HG03039 (cell line): ENCODE measurements around the gene MYF5.
"Not testable (repeated sequence)": the region's sequence is repeated elsewhere in the genome, so short reads cannot be mapped to it uniquely, and the experiment has no call there.

Source experiments
- ATAC-seq: cut with Tn5 transposase; IDR thresholded peaks from one replicate; pipeline ENCODE4 v1.9.1; 2021; ENCODE audit warnings: mild to moderate bottlenecking, moderate library complexity; ENCODE audit not compliant: unreplicated experiment

MYF5 gene

GRCh38 chr12:80716696-80717469, at the start of gene MYF5:
Gene MYF5, plus strand, starts transcription at chr12:80716912. Its CDS starts 152 bp downstream, at chr12:80717064.
- no peak for ATAC-seq

- ATAC-seq: no peak
Measured at GRCh38 chr12:80670214-80670613, 46.5 kb upstream of the MYF5 start.

GRCh38 chr12:80676042-80676636, 40.6 kb upstream of the MYF5 start:
- not testable (repeated sequence) for ATAC-seq

GRCh38 chr12:80676856-80677255, 39.9 kb upstream of the MYF5 start:
- ATAC-seq: no peak

- ATAC-seq: no peak
Measured at GRCh38 chr12:80677994-80678393, 38.7 kb upstream of the MYF5 start.

GRCh38 chr12:80679346-80680131, 37.2 kb upstream of the MYF5 start:
- ATAC-seq: no peak

GRCh38 chr12:80681287-80681686, 35.4 kb upstream of the MYF5 start:
- ATAC-seq: peak; percentile 79

GRCh38 chr12:80681786-80682185, 34.9 kb upstream of the MYF5 start:
- no peak for ATAC-seq

- ATAC-seq: no peak
Measured at GRCh38 chr12:80684077-80684495, 32.6 kb upstream of the MYF5 start.

GRCh38 chr12:80690090-80690489, 26.6 kb upstream of the MYF5 start:
- no peak for ATAC-seq

- ATAC-seq: no peak
Measured at GRCh38 chr12:80690513-80690912, 26.2 kb upstream of the MYF5 start.

GRCh38 chr12:80692114-80692513, 24.6 kb upstream of the MYF5 start:
- ATAC-seq: no peak

GRCh38 chr12:80697270-80697887, 19.3 kb upstream of the MYF5 start:
- ATAC-seq: no peak

- no peak for ATAC-seq
Measured at GRCh38 chr12:80698256-80698655, 18.5 kb upstream of the MYF5 start.

- no peak for ATAC-seq
Measured at GRCh38 chr12:80698847-80699542, 17.7 kb upstream of the MYF5 start.

- no peak for ATAC-seq
Measured at GRCh38 chr12:80700327-80700726, 16.4 kb upstream of the MYF5 start.

- no peak for ATAC-seq
Measured at GRCh38 chr12:80701388-80701787, 15.3 kb upstream of the MYF5 start.

GRCh38 chr12:80702889-80703805, 13.6 kb upstream of the MYF5 start:
- ATAC-seq: peak; percentile 87

GRCh38 chr12:80704420-80704819, 12.3 kb upstream of the MYF5 start:
- ATAC-seq: no peak
